Activated naive CD4-positive, alpha-beta T cell treated with anti-CD3 and anti-CD28 coated beads, Interleukin-2, amount 50 U/mL, for 72 hours (primary cell): ENCODE measurements around the gene DAB1. TPM values are rescaled to one million over a fixed set of nuclear protein-coding genes. Genes with fewer than 3 reads are reported as not detected.

Experiments used
- ATAC-seq, 2 donors: fragments of 150-1000 bp; cut with Tn5 transposase; 2 replicates each; pipeline ENCODE4 v1.10.0; 2021; ENCODE audit warnings: mild to moderate bottlenecking in 2 of 2, moderate library complexity in 2 of 2
- DNase-seq, 2 donors: peaks; one replicate each; pipeline ENCODE4 v3.0.0; 2021 to 2022; ENCODE audit warnings: low spot score in 2 of 2
- H3K27ac Mint-ChIP-seq, 2 donors: one replicate each; pipeline ENCODE4 v1.8.0; 2022; ENCODE audit warnings: mild to moderate bottlenecking in 2 of 2, mixed read lengths in 2 of 2
- H3K36me3 Mint-ChIP-seq, 2 donors: one replicate each; pipeline ENCODE4 v1.8.0; 2022; ENCODE audit warnings: mixed read lengths in 2 of 2
- H3K9me3 Mint-ChIP-seq, 2 donors: one replicate each; pipeline ENCODE4 v1.8.0; 2022; ENCODE audit warnings: mixed read lengths in 2 of 2
- total RNA-seq, 2 donors: library from RNA; stranded (reverse); gene quantifications; one replicate each; pipeline ENCODE4 v1.2.3, GENCODE V29; 2022

DAB1 gene
- total RNA-seq, 2 donors from 2014 or later = 0.14 TPM; not detected in 1

DNA sequence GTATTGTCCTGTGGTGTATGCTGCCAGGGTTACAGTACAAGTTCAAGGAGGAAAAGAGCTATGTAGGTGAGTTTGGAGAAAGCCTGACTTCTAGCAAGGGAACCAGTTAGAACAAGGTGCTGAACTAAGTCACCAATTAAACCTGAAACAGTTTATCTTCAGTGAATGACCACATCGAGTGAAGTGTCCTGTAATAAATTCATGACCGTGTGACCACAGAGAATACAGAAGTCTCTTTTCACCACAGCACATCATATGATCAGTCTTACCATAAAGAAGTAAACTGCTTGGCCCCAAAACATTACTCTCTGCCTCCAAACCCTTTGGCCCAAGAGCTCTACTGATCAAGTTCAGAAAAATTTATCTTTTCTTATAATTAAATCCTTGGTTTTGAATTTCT, 141.4 kb downstream of the DAB1 start:
- H3K9me3 Mint-ChIP-seq = no peaks in the 10 kb centered on the region
- no peak for ATAC-seq
- no peak overlapping the region for H3K27ac Mint-ChIP-seq
- H3K36me3 Mint-ChIP-seq = peaks cover 0 to 5% of the 10 kb centered on the region in 2 donors
- DNase-seq = no peak

DNA sequence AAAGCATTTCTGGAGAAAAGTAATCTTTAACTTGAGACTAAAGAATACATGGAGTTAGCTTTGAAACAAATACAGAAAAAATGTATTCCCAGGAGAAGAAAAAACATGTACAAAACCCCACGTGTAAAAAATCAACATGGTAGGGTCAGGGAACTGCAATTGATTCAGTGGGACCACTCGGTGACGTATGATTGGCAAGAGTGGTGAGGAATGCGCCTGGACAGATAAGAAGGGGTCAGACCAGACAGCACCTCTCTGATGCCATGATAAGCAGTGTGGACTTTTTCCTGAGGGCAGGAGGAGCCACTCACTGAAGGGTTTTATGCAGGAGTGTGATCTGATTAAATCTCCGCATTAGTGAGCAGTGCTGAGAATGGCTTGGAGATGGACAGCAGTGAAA, 142.5 kb downstream of the DAB1 start:
- DNase-seq (no peak), ATAC-seq (no peak)
- Mint-ChIP-seq H3K9me3 (no peaks in the 10 kb centered on the region), H3K27ac (no peak overlapping the region), H3K36me3 (peaks cover 0 to 5% of the 10 kb centered on the region in 2 donors)

DNA sequence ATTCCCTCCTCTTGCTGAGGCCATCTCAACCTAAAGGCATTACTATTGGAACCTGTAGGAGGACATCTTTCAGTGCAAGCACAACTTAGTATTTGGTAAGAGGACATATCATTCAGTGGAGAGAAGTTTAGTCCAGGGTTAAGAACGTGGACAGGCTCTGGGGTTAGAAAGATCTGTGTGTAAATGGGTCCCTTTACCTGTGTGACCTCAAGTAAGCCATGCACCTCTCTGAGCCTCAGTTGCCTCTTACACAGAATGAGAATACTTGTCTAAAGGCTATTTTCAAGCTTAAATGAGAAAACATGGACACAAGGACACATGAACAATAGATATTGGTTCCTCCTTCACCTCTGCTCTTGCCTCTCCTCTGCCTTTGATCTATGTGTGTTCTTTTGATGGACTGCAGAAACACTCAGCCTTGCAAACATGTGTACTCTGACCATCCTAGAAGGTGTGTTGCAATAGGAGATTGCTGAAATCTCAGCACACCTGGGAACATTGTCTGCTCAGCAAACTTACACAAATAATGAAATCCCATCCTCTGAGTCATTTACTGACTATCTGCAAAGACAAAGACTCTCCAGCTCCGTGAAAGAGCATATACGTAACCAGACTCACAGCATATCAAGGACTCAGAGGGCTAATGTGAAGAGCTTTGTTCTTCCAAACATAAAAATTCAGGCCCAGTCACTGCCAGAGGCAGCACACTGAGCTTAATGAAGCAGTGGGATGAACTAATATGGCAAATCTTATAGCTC, 143.8 kb downstream of the DAB1 start:
- H3K27ac Mint-ChIP-seq = no peak overlapping the region
- DNase-seq (no peak), ATAC-seq (no peak)
- H3K9me3 Mint-ChIP-seq = no peaks in the 10 kb centered on the region
- peaks cover 0 to 5% of the 10 kb centered on the region in 2 donors for H3K36me3 Mint-ChIP-seq

DNA sequence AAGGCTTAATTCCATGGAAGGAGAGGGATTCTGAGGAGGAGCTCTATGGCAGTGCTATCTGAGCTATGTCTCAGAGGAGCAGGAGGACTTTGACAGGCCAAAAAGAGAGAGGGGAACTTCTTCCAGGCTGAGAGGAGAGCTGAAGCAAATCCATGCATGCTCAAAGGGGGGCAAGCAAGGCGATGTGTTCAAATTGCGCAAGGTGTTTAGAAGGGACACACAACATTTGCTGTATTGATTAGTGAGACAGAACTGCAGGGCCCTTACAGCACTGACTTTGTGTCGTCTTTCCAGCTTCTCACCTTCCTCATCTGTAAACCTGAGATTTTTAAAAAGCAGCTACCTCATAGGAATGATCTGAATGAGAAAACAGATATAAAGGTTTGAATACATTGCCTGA, 145.3 kb downstream of the DAB1 start:
- DNase-seq (no peak), ATAC-seq (no peak)
- H3K9me3 Mint-ChIP-seq = no peaks in the 10 kb centered on the region
- peaks cover 0 to 5% of the 10 kb centered on the region in 2 donors for H3K36me3 Mint-ChIP-seq
- H3K27ac Mint-ChIP-seq = no peak overlapping the region

DNA sequence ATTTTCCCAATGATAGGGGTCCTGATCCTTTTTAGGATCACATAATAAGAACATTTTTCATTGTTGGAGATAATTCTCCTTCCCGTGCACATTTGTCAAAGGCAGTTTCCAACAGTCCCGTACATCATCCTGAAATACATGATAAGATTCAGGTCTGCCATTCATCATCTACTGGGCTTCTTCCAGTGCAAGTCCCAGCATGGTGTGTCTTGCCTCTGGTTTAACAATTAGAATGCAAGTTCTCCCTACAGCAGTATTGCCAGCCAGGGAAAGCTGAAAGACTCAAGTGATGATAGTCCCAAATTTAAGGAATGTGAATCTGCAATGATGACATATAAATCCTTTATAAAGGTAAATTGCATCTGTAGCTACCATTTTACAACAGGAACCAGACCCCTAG, 146.2 kb downstream of the DAB1 start:
- no peaks in the 10 kb centered on the region for H3K9me3 Mint-ChIP-seq
- ATAC-seq (no peak), DNase-seq (no peak)
- H3K36me3 Mint-ChIP-seq = peaks cover 0 to 5% of the 10 kb centered on the region in 2 donors
- H3K27ac Mint-ChIP-seq = no peak overlapping the region

DNA sequence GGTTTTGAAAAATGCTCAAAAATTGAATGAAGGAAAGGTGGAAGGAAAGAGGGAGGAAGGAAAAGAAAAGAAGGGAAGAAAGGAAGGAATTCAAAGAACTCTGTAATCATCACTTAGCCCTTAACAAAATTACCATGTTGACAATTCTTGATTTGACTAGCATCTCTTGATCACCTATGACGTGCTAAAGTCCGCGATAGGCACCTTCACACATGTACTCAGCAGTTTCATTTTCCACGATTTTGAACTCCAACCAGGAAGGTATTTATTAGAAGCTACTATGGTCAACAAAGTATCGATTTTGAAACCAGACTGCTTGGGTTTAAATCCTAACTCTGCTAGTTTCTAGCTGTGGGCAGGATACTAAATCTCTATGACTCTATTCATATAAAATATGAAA, 146.9 kb downstream of the DAB1 start:
- Mint-ChIP-seq H3K27ac (no peak overlapping the region), H3K36me3 (peaks cover 0 to 5% of the 10 kb centered on the region in 2 donors), H3K9me3 (no peaks in the 10 kb centered on the region)
- DNase-seq (no peak), ATAC-seq (no peak)

DNA sequence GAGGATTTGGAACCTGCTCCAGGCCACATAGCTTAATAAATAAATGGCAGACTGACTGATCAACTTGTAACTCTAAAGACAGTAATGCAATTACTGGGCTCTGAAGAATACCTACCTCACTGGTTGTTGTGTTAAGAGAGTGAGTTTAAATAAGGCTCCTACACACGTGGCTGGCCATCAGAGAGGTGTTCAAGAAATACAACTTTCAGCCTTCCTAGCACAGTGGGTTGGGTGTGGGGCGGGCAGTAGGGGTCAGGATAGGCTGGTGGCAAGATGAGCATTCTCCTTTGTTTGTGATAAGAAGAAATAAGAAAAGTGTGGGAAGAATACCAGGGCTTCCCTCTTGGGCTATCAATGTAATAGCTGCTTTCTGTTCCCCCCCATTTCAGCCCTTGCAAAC, 151.3 kb downstream of the DAB1 start:
- no peak overlapping the region for H3K27ac Mint-ChIP-seq
- no peaks in the 10 kb centered on the region for H3K36me3 Mint-ChIP-seq
- DNase-seq = no peak
- H3K9me3 Mint-ChIP-seq = no peaks in the 10 kb centered on the region
- ATAC-seq = no peak

DNA sequence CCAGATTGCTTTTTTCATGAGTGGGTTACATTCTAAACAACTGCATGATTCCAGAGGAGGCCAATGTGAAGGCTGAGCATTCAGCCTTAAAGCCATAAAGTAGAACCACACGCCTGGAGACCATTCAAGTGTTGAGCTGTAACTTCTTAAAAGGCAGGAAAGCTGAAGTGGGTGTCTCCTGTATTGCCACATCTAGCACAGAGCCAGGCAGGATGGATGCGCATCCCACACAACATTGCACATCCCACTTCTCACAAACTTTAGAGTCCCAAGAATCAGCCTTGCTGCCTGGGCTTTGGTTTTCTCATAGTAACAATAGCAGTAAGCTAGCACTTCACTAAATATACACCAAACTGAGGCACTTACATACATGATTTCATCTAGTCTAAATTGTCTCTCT, 151.7 kb downstream of the DAB1 start:
- H3K36me3 Mint-ChIP-seq = no peaks in the 10 kb centered on the region
- H3K9me3 Mint-ChIP-seq = no peaks in the 10 kb centered on the region
- ATAC-seq (no peak), DNase-seq (no peak)
- no peak overlapping the region for H3K27ac Mint-ChIP-seq

DNA sequence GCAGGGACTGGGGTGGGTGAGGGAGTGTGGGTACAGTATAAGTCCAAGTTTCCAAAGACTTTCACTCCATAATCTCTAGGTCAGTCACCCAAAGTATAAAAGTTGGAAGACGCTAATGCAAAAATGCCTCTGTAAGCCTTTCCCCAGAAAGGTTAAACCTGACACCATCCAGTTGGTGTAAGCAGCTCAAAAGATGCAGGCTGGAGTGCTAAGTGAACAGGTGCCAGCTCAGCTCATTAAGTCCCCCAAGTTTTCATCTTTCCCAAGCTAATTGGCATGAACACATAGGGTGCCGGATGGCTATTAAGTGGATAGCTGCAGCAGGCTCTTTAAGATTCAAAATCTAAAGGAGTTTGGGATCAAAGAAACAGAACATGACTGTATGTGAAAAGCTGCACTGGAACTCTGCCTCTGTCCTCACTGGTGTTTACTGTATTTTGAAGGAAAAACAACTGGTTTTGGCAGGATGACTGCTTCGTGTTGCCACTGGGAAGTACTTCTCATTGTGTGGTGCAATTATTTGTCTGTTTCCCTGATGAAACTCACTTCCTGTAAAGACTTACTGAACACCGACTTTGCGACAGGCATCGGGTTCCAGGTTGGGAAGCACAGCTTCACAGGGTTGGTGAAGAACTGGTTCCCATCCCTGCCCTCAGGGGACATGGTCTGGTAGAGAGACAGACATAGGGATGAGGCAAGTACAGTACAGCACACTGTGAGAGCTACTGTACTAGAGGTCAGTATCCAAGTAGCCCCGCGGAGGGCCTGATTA, 152.7 kb downstream of the DAB1 start:
- H3K36me3 Mint-ChIP-seq = no peaks in the 10 kb centered on the region
- H3K9me3 Mint-ChIP-seq = no peaks in the 10 kb centered on the region
- no peak for DNase-seq
- ATAC-seq = no peak
- H3K27ac Mint-ChIP-seq = no peak overlapping the region

DNA sequence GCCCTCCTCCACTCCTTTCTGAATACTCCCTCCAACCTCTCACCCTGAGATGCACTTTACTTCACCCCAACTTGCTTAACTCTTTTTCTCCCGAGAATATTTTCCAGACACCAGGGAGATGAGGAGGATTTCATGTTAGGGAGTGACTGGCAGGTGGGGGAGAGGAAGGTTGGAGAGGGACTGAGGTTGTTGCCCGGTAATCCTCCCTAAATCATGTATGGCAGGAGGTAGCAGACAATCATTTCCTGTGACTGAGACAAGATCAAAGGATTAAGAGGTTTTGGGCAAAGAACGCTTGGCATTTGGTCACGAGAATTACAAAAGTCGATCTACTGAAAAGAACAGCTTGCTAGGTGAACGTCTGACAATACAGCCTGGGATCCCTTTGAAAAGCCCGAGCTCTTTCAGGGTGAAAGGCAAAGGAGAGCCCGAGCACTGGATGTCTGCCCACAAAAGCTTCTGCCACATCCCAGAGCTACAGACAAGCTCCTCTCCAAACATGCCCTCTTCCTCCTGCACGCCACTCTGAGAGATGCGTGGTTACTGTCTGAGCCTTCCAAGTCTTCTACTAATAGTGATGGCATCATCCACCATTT, 154.1 kb downstream of the DAB1 start:
- Mint-ChIP-seq H3K9me3 (peaks cover 0 to 1% of the 10 kb centered on the region in 2 donors), H3K36me3 (no peaks in the 10 kb centered on the region), H3K27ac (no peak overlapping the region)
- ATAC-seq (no peak), DNase-seq (no peak)

DNA sequence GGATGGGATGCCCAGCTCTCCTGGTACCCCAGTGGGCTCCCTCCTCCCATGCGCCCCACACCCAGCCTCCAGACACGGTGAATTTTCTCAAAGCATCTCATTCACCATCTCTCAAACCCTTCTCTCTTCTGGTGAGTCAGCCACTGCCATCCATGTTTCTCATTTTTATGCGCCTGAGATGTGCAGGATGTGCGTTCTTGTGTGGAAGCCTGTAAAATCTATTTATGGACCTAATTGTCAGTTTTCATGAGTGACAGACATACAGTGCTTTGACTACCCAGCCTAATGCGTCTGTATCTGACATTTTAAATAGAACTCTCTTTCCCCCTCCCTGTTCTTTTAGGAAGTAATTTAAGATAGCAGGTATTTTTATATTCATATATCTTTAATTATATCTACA, 158.8 kb downstream of the DAB1 start:
- H3K27ac Mint-ChIP-seq = no peak overlapping the region
- peaks cover 0 to 3% of the 10 kb centered on the region in 2 donors for H3K9me3 Mint-ChIP-seq
- ATAC-seq (no peak), DNase-seq (no peak)
- H3K36me3 Mint-ChIP-seq = no peaks in the 10 kb centered on the region

DNA sequence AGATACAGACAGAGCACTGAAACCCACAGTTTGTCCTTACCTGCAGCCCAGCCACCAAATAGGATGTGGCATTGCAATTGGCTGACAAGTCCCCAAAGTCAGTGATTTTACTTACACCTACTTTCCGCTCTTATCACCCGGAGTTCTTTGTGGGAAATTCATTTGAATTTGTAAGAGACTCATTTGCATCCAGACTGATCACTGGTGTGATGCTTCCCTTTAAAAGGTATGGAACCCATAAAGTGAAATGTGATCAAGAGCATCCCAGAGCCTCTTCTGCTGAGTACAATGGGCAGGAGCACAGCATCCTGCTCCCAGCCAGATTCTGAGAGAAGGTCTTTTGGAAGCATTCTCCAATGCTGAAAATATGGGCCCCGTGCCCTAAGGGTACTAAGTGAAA, 161.4 kb downstream of the DAB1 start:
- peaks cover 0 to 5% of the 10 kb centered on the region in 2 donors for H3K36me3 Mint-ChIP-seq
- DNase-seq (no peak), ATAC-seq (no peak)
- H3K9me3 Mint-ChIP-seq = peaks cover 0 to 9% of the 10 kb centered on the region in 2 donors
- H3K27ac Mint-ChIP-seq = no peak overlapping the region

DNA sequence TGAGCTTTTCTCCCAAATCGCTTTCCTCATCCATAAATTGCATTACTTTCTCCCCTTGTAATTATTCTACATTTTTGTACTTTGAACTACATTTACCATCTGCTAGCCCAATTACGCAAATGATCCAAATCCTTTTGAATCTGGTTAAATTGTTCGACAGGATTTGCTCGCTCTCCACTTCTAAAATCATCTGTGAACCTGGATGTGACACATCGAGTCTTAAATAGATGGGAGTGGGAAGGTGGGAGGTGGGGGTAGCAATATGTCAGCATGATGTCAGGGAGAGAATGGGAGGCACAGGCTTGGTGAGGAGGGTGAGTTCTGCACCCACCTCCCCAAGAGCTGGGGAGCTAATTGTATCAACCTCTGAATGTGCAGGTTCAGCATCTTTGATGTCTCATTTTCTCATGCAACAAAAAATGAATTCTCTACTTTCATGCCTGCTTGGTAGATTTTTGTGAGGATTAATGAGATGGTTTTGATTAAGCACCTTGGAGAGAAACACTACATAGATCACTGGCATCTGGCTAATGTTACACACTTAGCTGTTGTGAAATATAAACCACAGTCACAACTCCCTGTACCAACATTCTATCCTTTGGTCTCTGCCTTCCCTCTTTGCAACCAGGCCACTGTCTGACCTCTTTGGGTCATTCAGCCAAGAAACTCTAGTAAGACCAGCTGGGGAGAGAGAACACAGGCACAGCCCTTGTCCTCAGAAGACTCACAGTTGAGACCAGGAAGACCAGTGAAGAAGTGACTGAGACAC, 165.1 kb downstream of the DAB1 start:
- H3K9me3 Mint-ChIP-seq = peaks cover 0 to 6% of the 10 kb centered on the region in 2 donors
- peaks cover 0 to 6% of the 10 kb centered on the region in 2 donors for H3K36me3 Mint-ChIP-seq
- ATAC-seq (no peak), DNase-seq (no peak)
- H3K27ac Mint-ChIP-seq = no peak overlapping the region

DNA sequence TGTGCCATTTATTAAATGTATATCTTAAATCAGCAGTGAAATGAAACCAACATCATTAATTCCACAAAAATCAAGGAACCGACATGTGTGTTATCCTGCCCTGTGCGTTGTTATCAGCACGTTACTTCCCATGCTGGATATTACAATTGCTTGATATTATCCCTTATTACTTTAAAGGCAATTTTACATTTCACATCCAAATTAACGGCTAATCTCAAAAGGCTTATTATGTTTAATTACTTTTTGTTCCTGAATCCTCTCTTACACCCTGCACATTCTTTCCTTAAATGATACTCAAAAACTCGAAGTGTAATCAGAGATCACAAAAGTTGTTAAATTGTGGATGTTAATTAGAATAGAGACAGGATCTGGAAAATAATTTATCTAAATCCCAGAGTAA, 167.9 kb downstream of the DAB1 start:
- no peak for ATAC-seq
- H3K9me3 Mint-ChIP-seq = peaks cover 0 to 6% of the 10 kb centered on the region in 2 donors
- no peak for DNase-seq
- H3K27ac Mint-ChIP-seq = no peak overlapping the region
- peaks cover 0 to 6% of the 10 kb centered on the region in 2 donors for H3K36me3 Mint-ChIP-seq

DNA sequence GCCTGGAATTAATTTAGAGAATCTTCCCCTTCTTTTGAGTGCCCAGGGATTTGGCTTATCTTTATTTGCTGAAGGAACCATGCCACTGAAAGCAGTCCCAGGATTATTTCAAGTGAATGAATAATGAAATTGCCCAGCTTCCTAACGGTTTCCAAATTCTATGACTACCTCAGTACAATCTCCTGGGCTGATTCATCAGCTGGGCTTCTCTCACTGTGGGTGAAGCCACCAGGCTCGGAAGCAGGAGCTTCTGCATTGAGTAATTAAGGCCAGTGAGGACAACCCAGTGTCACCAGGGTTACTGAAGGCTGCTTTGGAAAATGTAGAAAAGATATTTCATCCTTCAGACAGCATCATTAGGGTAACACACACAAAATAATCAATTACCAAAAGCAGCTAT, 169.8 kb downstream of the DAB1 start:
- no peak for ATAC-seq
- no peak for DNase-seq
- Mint-ChIP-seq H3K36me3 (peaks cover 0 to 6% of the 10 kb centered on the region in 2 donors), H3K9me3 (peaks cover 0 to 6% of the 10 kb centered on the region in 2 donors), H3K27ac (no peak overlapping the region)

DNA sequence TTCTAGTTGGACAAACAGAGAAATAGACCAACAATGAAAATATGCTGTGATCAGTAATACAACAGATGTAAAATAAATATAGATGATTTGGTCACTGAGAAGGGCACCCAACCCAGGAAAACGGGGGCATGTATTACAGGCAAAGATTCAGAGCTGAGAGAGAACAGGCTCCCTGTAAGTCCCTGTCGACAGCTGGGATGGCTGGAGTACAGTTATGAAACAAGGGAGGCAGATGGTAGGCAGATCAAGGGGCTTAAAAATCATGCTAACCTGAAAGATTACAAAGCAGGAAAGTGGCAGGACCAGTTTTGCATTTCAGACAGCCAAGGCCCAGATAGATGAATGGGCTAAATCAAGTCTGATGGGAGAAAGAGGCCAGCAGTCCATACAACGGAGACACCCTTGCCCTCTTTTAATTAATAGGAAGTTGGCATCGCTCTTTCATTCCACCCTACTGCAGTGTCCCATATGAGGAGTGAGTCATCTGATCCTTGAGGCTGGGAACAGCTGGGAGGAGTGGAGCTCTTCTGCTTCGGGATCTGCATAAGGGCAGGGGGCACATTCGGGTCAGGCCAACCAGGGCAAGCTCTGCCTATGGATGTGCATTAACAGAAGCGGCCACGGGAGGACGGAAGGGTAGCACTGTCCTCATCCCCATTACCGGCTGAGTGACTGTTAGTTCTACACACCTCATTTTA, 171.1 kb downstream of the DAB1 start:
- DNase-seq = no peak
- H3K9me3 Mint-ChIP-seq = no peaks in the 10 kb centered on the region
- peaks cover 0 to 3% of the 10 kb centered on the region in 2 donors for H3K36me3 Mint-ChIP-seq
- no peak overlapping the region for H3K27ac Mint-ChIP-seq
- no peak for ATAC-seq
